ENCODE data around the gene CSRP3.

CSRP3 gene
- long read RNA-seq, donor 1 = 0 reads
- long read RNA-seq, donor 2 = 0 reads
- long read RNA-seq, donor 3, partial matches to known transcripts = 0 of 2 reads
- long read RNA-seq, donor 3, other reads (novel, unspliced or antisense) = 0 of 2 reads
- long read RNA-seq, donor 4 = 0 reads
- long read RNA-seq, donor 5 = 0 reads
- long read RNA-seq, donor 6 = 0 reads
- long read RNA-seq, donor 7 = 0 reads
- long read RNA-seq, donor 8 = 0 reads

DNA sequence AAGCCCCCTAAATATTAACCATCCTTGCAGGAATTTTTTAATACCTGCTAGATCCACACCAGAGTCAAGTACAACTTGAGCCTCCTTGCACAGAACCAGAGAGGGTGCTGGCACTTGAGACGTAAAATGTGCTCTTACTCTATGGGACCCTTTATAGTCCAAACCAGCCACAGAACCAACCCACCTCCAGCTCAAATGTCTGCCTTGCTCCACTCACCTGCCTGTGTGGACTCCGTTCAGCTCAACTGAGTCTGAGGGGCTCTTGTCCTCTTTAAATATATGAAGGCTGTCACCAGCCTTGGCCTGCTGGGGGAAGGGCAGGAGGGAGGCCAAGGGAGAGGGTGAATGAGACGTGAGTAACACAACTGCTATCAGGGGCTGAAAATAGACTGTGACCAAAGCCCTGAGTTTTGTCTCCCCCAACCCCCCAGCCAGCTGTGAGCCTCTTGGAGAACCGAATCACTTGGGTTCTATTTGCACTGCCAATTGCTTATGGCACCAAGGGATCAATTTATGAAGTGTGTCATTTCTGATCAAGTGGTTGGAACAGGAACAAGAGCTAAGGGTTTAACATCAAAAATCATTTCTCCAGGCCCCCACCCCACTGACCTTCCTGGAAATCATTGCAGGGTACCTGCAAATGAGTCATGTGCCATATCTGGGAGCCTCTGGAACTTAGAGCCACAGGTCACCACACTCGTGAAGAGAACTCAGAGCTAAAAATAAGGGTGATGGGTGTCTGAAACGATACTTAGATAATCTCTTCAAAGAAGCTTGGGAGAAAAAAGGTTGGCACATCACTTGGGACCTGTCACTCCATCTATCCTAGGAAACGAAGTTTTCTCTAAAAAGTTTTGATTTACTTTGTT is at the start of gene CSRP3:
Gene CSRP3, minus strand, starts transcription at position 247 of the 869 bp plus-strand sequence. CDS start 9,535 bp downstream, outside the sequence.
- no peak for DNase-seq

DNA sequence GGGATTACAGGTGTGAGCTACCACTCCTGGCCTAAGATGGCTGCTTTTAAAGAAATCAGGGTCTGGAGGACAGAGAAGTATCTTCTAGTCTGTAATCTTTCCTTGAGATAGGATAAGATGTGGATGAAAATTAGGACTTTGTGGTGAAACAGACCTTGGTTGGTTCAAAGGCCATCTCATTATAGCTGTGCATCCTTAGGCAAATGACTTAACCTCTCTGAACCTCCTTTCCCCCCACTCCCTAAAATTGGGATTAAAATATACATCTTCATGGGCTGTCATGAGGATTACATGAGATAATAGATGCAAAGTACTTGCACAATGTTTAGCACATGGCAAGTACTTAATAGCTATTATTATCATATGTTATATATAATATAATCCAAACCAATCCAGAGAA is 49.8 kb upstream of the CSRP3 start:
- no peak for DNase-seq

DNA sequence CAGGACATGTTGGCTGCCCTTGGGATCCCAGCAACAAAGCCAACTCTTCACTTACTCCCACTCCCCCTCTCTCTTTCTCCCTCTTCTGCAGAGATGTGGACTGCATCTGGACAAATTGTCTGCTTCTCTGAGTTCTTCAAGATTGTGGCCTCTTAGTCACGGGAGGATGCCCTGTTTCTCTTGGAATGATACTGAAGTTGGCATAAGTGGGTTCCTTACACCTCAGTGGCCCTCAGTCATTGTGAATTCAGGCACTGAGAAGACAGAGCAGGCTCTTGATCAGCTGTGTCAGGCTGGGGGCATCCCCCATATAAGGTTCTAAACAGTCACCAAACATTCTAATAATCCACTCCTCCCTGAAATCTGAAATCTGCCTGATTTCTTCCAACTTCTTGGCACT is 45.0 kb upstream of the CSRP3 start:
- DNase-seq = no peak

DNA sequence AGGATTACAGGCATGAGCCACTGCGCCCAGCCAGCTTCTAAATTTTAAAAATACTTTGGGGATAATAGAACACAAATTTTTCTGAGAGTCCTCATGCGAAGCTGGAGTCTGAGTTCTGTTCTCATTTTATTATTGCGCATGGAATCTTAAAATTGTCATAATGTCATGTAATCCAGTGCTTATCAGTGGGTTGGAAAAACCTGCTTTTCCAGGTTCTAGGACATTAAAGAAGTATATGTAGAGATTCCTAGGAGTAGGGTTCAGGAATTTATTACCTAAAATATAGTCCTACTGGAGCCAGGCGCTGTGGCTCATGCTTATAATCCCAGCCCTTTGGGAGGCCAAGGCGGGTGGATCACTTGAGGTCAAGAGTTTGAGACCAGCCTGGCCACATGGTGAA is 43.6 kb upstream of the CSRP3 start:
- no peak for DNase-seq

DNA sequence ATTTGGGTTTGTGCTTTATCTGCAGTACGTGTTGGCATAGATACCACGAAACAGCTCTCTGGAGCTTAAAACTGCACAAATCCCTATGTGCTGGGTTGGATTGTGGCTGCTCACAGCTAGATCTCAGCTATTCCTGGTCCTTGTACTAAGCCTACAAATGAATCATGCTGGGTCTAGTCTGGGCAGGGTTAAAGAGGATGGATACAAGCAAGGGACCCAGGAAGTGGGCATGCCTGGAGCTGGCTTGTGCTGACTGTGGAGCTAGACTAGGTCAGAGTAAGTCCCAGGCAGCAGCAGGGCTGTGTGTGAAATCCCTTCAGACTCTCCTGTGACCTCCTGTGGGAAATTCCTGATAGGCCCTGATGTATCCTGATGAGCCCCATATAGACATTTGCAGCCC is 42.8 kb upstream of the CSRP3 start:
- DNase-seq = no peak

DNA sequence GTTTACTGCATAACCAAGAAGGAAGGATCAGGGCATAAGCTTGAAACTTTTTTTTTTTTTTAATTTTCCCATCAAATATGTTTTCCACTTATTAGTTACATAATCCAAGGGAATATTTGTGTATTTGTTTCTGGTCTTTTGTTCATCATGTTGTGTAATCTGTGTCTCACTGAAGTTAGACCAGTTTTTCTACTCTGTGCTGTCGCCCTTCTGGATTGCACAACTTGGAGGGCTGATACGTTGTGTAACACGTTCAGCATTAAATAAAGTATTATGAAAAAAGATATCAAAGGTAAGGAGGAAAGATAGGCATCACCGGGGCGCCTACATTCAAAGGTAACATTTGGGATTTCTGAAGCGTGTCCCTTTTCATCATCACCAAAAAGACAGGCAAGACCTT is 42.3 kb upstream of the CSRP3 start:
- no peak for DNase-seq

DNA sequence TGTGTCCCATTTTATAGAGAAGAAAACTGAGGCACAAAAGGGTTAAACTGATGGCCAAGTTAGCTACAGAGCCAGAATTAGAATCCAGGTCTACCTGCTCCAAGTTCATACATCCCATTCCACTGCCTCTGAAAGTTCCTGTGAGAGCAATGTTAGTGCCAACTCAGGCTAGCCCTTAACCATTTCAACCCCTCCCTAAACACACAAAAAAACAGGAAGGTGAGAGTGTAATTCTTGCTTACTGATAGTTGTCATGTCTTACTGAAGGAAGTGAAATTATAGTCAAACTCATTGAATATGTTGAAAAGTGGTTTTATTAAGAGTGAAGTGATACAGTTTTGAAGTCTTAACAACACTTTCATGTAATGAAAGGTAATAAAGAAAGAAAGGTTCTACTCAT is 41.8 kb upstream of the CSRP3 start:
- DNase-seq = no peak

DNA sequence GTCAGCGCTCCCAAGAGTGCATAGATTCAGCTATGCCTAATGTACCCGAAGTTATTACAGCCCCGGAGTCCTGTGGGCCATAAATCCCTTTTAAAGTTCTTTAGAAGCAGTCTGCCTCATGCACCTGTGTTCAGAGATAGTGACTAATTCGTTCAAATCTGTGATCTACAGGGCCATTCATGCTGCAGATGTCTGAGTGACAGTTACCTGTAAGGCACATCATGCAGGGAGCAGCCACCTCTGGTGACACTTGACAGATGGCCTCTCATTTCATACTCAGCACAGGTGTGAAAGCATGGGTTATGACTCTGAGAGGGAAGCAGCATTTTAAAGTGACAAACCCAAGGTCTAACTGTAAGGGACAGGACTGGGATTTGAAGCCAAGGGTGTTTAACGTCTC is 41.4 kb upstream of the CSRP3 start:
- DNase-seq = no peak

DNA sequence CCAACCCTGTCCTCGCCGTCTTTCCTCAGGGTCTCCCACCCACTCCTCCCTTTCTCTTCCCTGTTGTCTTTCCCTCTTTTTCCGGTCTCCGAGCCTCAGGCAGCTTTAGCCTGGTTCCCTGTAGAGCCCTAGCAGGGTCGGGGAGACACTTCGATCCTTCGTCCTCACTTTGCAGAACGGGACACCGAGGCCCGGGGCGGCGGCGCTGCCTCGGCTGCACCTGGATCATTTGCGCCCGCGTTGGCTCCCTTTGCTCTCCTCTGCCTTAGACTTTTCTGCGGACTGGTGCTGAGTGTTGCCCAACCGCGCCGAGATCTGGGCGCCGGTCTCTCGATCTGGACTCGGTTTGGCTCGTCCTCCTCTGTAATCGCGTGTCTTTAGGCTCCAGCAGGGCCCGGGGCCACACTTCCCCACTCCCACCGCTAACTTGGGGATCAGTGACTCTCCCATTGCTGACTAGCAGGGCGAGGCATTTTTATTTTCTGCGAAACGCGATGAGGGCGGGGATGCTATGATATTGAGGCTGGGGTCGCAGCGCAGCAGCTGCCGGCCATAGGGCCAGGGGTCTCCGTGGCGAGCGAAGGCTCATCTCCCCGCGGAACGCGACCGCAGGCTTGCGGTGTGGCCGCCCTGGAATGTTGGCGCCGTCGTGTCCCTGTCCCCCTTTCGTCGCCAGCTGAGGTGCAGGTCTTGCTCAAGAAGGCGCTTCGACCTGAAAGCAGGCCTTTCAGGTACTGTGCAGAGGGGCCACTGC is 40.6 kb upstream of the CSRP3 start:
- DNase-seq = peak; percentile 64

DNA sequence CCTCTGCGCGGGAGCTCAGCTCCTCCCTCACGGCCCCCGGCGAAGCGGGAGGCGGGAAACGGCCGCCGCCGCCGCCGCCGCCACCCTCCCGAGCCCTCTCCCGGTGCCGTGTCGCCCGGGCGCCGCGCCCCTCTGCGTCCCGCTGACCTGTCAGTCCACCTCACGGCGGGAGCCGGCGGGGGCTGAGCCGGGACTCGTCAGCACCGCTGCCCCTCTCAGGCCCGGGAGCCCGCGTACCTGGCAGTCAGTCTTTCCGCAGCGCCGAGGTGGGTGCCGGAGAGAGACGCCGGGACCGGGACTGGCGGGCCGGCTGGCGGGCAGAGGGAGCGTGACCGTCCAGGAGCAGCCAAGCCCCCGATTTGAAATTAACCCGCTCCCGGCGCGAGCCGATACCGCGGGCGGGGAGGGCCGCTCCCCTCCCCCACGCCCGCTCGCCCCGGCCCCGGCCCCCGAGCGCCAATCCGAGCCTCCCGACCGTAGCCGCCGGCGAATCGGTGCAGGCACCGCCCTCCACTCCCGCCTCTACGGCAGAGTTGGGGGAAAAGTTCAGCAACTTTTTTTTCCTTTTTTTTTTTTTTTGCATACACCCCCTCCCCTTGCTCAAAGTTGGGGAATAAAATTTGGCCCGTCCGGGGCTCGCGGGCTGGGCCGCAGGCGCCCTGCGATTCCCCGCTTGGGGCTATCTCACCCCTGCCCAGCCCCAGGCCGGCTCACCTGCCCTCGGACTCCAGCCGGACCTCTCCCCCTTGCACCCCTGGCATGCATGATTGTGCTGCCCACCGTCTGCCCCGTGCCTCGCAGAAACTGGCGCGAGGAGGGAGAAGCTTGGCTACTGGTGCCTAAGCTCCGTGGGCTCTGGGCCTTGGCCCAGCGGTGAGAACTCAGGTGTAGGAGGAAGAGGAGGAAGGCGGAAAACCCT is 39.7 kb upstream of the CSRP3 start:
- DNase-seq = peak; percentile 68

DNA sequence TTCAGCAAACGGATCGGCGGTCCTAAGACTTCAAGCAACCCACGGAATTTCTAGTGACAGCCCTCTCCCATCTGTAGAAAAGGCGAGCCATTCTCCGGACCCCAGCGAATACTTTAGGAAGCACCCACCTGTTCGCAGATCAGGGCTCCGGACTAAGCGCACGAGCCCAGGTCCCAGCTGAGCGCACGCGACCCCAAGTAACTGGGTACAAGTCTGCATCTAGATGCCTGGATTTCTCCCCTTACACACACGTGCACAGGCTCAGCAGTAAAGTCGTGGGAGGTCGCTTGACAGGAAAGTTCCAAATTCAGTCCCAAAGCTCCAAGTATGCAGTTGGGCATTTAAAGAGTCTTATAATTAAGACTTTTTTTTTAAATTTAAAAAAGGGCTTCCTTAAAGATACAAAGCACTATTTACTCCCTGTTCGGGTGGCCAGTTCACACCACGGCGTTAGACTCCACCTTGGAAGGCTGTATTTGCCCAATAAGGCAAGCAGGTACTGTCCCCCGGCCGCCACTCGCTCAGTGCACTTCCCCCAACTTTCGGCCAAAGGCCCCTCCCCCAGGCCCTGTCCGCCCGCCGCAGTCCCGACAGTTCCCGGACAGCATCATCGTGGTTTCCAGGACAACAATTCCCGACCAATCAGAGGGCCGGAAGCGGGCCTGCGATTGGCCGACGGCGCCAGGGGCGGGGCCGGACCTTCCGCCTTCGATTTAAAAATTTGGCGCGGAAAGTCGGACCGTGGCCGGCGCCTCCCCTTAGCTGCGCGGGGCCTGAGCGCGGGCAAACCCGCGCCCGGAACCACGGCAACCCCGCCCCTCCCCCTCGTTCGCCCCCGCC is 38.9 kb upstream of the CSRP3 start, which contains the start of gene E2F8:
Gene E2F8, minus strand, starts transcription at position 526 of the 840 bp plus-strand sequence. CDS start 824 bp downstream, outside the sequence.
- DNase-seq = peak; percentile 81

DNA sequence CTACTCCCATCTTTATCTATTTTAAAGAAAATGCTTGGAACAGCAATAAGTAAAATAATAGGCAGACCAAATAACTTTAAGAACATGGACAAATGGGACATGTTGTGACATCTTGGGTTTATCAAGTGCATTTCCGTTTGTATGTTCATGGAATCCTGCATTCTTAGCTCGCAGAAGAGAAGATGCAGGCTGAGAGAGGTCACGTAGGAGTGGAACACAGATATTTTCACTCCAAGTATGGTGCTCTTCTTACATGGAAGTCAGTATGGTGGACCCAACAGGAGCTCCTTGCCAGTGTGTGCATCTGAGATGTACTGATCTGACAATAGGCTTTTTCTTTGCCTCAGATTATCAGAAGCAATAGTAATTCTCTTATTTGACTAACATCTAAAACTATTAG is 37.3 kb upstream of the CSRP3 start:
- DNase-seq = no peak

DNA sequence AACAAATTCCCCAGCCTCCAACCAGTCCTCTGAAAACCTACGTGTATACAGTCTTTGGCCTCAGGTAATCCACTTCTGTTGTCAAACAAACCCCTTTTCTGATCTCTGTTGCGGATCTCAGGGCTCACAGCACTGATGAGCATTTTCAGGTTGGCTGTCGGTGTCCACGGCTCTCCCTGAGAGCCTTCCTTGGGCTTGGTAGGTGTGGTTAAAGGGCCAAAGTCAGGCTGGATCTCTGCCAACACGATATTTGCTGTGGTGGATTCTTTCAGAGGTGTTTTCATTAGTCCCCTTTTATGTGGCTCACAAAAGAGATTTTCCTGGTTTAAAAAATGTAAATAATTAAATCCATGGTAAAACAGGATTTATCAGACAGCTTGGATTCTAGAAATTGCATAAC is 36.0 kb upstream of the CSRP3 start:
- DNase-seq = no peak

DNA sequence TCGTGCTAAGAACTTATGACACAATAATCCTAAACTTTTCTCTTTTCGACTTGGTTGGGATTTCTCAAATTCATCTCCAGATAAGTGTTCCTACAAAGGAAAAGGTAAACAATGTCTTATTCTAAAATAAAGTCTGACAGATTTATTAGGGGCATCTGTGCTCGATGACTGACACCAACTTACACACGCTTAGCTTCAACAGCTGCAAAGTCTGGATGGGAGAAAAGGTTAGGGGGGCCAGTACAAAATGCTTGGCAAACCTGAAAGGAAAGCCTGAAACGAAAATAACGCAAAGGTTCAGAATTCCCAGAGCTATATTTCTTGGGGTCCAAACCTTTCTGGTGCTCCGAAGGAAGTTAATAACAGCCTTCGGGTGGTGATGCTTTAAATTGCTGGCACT is 35.6 kb upstream of the CSRP3 start:
- no peak for DNase-seq

DNA sequence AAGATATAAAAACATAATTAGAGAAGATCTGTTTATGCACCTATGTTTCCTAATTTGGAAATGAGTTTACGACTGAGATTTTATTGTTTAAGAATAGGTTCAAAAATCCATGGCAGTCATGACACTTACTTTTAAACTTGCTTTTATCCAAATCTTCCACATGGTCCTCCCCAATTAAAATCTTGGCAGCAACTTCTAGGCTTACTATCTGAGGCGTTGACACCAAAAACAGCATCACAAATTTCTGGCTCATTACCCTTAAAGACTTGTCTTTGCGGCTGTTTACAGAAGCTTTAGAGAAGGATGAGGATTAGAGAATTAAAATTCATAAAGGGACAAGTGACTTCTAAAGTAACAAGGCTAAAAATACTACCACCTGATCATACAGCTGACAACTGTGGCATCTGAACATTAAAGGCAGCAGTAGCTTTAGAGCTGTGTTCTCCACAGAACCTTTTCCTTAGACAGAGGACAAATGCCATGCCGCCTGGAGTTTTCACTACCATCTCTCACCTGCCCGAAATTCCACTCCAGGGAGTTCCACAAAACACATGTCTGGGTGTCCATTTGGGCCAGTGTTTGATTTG is 32.5 kb upstream of the CSRP3 start:
- DNase-seq = no peak

DNA sequence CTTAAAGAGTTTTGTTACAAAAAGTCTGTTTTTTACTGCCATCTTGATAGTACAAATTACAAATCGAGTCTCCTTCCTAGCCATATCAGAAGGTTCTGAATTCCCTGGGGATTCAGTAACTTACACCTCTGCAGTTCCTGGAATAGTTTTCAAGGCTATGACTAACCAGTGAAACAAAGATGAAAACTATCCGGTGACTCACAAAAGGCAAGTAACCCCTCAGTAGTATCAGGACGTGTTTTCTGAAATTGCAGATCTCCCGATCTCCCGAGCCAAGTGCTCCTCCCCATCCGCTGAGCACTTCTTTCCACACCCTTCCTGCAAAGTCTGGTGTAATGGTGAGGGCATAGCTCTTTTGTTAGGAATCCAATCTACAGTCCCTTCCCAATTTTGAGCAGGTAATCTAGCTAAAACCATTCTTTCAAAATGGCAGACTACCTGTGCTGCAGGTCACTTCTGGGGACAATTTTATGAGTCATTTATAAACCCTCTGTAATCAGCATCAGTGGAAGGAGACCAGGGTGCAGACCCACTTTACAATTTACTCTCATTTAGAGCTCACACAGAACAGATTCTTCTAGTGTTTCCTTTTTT is 31.2 kb upstream of the CSRP3 start:
- DNase-seq = no peak

DNA sequence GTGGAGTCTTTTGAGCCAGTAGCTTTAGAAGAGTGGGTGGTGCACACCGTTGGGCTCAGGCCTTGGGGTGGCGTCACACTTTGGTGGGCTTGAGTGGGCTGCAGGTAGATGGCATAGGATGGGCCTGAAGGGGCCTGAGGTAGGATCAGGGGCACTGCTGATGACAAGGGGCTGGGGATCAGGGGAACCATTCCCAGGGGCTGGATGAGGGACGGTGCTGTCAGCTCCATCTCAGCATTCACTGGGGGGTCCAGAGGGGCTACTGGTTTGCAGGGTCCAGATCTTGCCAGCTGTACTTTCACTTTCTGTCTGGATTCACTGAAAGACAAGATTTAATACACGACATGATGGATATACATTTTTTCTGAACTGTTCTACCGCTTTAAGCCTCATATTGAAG is 27.9 kb upstream of the CSRP3 start:
- no peak for DNase-seq

DNA sequence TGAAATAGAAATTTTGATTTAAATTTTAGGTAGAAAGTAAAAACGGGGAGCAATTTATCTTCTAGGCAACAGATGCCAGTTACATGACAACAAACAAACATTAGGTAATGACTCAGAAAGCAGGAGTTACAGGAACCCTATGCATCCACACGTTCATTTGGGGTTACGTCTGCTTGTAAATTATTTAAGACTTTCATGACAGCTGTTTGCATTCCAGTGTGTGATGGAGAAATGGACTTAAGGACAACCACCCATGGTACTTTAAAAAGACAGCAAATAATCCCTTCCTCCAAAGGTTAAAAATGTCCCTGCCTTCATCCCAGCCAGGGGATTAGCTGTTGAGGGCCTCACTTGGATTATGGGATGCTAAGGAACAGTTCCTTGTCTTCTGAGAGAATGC is 27.2 kb upstream of the CSRP3 start:
- DNase-seq = no peak

DNA sequence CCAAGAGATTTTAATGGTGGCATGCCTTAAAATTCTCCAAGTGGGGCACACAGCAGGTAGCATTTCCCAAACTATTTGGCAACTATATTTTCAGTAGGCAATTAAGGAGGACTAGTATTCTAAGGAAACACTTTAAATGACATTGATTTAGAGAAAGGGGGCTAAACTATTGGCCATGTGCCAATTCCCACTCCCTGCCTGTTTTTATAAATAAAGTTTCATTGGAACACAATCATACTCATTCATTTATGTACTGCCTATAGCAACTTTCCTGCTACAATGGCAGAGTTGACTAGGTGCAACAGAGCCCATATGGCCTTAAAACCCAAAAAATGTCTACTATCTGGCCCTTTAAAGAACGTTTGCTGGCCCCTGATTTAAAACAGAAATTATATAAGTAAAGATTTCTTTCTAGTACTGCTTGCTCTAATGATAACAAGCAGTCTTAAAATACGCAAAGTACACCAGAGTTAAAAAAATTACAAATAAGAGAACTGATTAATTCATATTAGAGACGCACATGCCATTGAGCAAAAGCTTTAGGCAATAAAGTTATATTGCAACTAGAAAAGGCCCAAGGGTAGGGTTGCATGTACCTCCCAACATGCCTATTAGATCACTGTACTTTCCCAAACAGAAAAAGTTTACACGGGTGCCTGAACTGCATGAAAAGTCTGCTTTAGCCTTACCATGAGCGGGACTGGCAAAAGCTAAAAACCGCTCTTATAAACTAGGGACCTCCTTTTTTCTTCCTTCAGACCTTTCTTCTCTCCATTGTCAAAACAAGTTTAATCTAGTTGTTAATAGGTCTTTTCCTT is 24.8 kb upstream of the CSRP3 start:
- no peak for DNase-seq
